T-helper 2 cell treated with Interferon-gamma antibody and Interleukin-4, amounts not matched to agents 100 ng/mL and 5 ng/mL, for 36 hours (primary cell): ENCODE data around the gene KNOP1. TPM values are rescaled to one million over a fixed set of nuclear protein-coding genes. Genes with fewer than 3 reads are reported as not detected.

Experiments used
- intact Hi-C: fragments of 100-400 bp; cut with micrococcal nuclease; formaldehyde crosslinking; loops from one replicate; pipeline ENCODE4 v1.15.1; 2023
- total RNA-seq: library from RNA; stranded (reverse); gene quantifications from 2 replicates; pipeline ENCODE4 v1.2.3, GENCODE V29; 2022

KNOP1 gene
- total RNA-seq = 22.1 and 22.2 TPM in 2 replicates

GRCh38 chr16:19717741-19718623 lies at the start of gene KNOP1, which contains the start of gene IQCK:
Gene KNOP1, minus strand, starts transcription at chr16:19718227. Its CDS starts 3,192 bp downstream, at chr16:19715035.
Gene IQCK, plus strand, starts transcription at chr16:19718271. Its CDS starts 36 bp downstream, at chr16:19718307.
- intact Hi-C loops = loop anchor here (1.0 to 5.0 kb wide), 4 partner anchors 116 to 195 kb away; partner anchors contain the start of genes CCP110 and VPS35L

GRCh38 chr16:19767497-19767896 lies 49.5 kb upstream of the KNOP1 start:
- intact Hi-C loops = no loop called here

GRCh38 chr16:19766988-19767387 lies 49.0 kb upstream of the KNOP1 start:
- intact Hi-C loops = no loop called here

- intact Hi-C loops = no loop called here
Observed at GRCh38 chr16:19766554-19766884, 48.5 kb upstream of the KNOP1 start.

- intact Hi-C loops = no loop called here
Observed at GRCh38 chr16:19765860-19766553, 48.0 kb upstream of the KNOP1 start.

- intact Hi-C loops = no loop called here
Observed at GRCh38 chr16:19760356-19761060, 42.5 kb upstream of the KNOP1 start.

- intact Hi-C loops = no loop called here
Observed at GRCh38 chr16:19757762-19758595, 40.0 kb upstream of the KNOP1 start.

- intact Hi-C loops = no loop called here
Observed at GRCh38 chr16:19757026-19757425, 39.0 kb upstream of the KNOP1 start.

GRCh38 chr16:19755268-19755667 lies 37.2 kb upstream of the KNOP1 start:
- intact Hi-C loops = no loop called here

- intact Hi-C loops = no loop called here
Observed at GRCh38 chr16:19754644-19755036, 36.6 kb upstream of the KNOP1 start.

- intact Hi-C loops = no loop called here
Observed at GRCh38 chr16:19753815-19754643, 36.0 kb upstream of the KNOP1 start.

- intact Hi-C loops = no loop called here
Observed at GRCh38 chr16:19751478-19752385, 33.7 kb upstream of the KNOP1 start.

GRCh38 chr16:19749571-19750080 lies 31.6 kb upstream of the KNOP1 start:
- intact Hi-C loops = no loop called here

- intact Hi-C loops = no loop called here
Observed at GRCh38 chr16:19748389-19749168, 30.6 kb upstream of the KNOP1 start.

- intact Hi-C loops = no loop called here
Observed at GRCh38 chr16:19746561-19746960, 28.5 kb upstream of the KNOP1 start.

GRCh38 chr16:19745286-19746010 lies 27.4 kb upstream of the KNOP1 start:
- intact Hi-C loops = no loop called here

- intact Hi-C loops = no loop called here
Observed at GRCh38 chr16:19744670-19745069, 26.6 kb upstream of the KNOP1 start.
